Measurements from ENCODE around the gene RNF207. TPM values are rescaled to one million over a fixed set of nuclear protein-coding genes. Genes with fewer than 3 reads are reported as not detected.

The RNF207 gene
- total and polyA plus RNA-seq, 2 of the 8 experiments (the other 6 are each of a cell fraction or from before 2014, with no cell fraction given), result 3.9 to 5.4 TPM

- no peak for TF ChIP-seq HDAC6 (IDR thresholded peaks at IDR 0.05; ENCODE audit: low read depth, low read length)
- TF ChIP-seq E2F6 (IDR thresholded peaks at IDR 0.05), result peak; percentile 93
- no peak for TF ChIP-seq ASH2L (IDR thresholded peaks at IDR 0.05; ENCODE audit: low read length)
- no peak for TF ChIP-seq SP2 (IDR thresholded peaks at IDR 0.05; ENCODE audit: low read length)
- TF ChIP-seq CHD7 (IDR thresholded peaks at IDR 0.05; ENCODE audit: insufficient replicate concordance, low read length), result no peak
- peak; percentile 94 for TF ChIP-seq MAX (IDR thresholded peaks at IDR 0.05)
- no peak for TF ChIP-seq TCF12 (IDR thresholded peaks at IDR 0.05; ENCODE audit: low read depth, low read length)
- TF ChIP-seq RAD21 (IDR thresholded peaks at IDR 0.05 in 1 of 2, conservative IDR thresholded peaks at IDR 0.05 in 1 of 2; ENCODE audit: low read depth in 2 of 2, low read length in 2 of 2), result no peak
- TF ChIP-seq CBX5 (IDR thresholded peaks at IDR 0.05; ENCODE audit: low read depth, low read length), result no peak
These were observed 36.2 kb downstream of the RNF207 start (continued) for GRCh38 chr1:6241887-6242740.
